K562 (cell line): ENCODE data around the gene EFNB3. TPM values are rescaled to one million over a fixed set of nuclear protein-coding genes. Genes with fewer than 3 reads are reported as not detected.

Source experiments
- ATAC-seq: fragments of 200-7000 bp; cut with Tn5 transposase; 3 replicates; pipeline ENCODE4 v1.9.1; 2020; ENCODE audit warnings: moderate library complexity
- BruUV-seq: library from RNA; stranded (reverse); fragments of 400-500 nt; replicated peaks from 2 replicates; lab custom pipeline; 2021; lab: Mats Ljungman, UMichigan
- CTCF ChIA-PET: fragments of 300-600 bp; formaldehyde crosslinking; extraction: SDS; loops from one replicate; lab custom pipeline; 2021; ENCODE audit warnings: low intra/inter-chr PET ratio; lab: Yijun Ruan, JAX
- POLR2A ChIA-PET: fragments of 300-600, 350-650 bp; sonication (Branson Sonifier 250); formaldehyde crosslinking; extraction: SDS; loops from one replicate; lab custom pipeline; 2021; ENCODE audit warnings: antibody characterized with exemption, inconsistent platforms; lab: Yijun Ruan, JAX
- DNase-seq, 4 experiments: peaks; one replicate each; pipeline versions ENCODE4 v3.0.0 to v3.0.0-alpha.2; 2011 to 2018; ENCODE audit warnings: low spot score in 3 of 4, mixed read lengths in 3 of 4; ENCODE audit errors: extremely low read depth in 1 of 4
- FAIRE-seq: peaks from 2 replicates; lab custom pipeline; 2011; peaks lifted over from hg19 to GRCh38; lab: Jason Lieb, UNC
- H2AFZ ChIP-seq: 2 replicates; pipeline ENCODE4 v1.6.0; 2011; ENCODE audit warnings: low read depth, low read length, control low read depth, inconsistent platforms
- H3K27ac ChIP-seq: fragments of 200-600 bp; 3 replicates; pipeline ENCODE4 v1.8.0; 2011; ENCODE audit warnings: low read depth, mild to moderate bottlenecking, control low read depth, inconsistent platforms, low read length, moderate library complexity, mixed read lengths; ENCODE audit errors: extremely low read depth
- H3K27me3 ChIP-seq, 2 experiments: fragments of 300-600 bp in 1 of 2; 2 replicates in 1 of 2; 3 replicates in 1 of 2; pipeline versions ENCODE4 v1.6.0 to v1.8.0; 2011; ENCODE audit warnings: inconsistent platforms in 2 of 2, low read length in 2 of 2, mild to moderate bottlenecking in 1 of 2, mixed read lengths in 1 of 2, moderate library complexity in 1 of 2; ENCODE audit not compliant: control insufficient read depth in 2 of 2, insufficient read depth in 2 of 2
- H3K36me3 ChIP-seq: fragments of 300-600 bp; 3 replicates; pipeline ENCODE4 v1.8.0; 2011; ENCODE audit warnings: mild to moderate bottlenecking, low read length, inconsistent platforms; ENCODE audit not compliant: control insufficient read depth, insufficient read depth
- H3K4me1 ChIP-seq, 2 experiments: fragments of 200-600 bp in 1 of 2; replicated peaks in 1 of 2; 2 replicates in 1 of 2; 3 replicates in 1 of 2; pipeline versions ENCODE4 v1.5.1 to v1.8.0; 2011; ENCODE audit warnings: inconsistent platforms in 2 of 2, low read length in 2 of 2, mild to moderate bottlenecking in 1 of 2, mixed read lengths in 1 of 2, moderate library complexity in 1 of 2; ENCODE audit not compliant: control insufficient read depth in 2 of 2, insufficient read depth in 2 of 2
- H3K4me2 ChIP-seq: 2 replicates; pipeline ENCODE4 v1.6.1; 2011; ENCODE audit warnings: low read length, control low read depth, inconsistent platforms, mixed read lengths; ENCODE audit not compliant: insufficient read depth
- H3K4me3 ChIP-seq: fragments of 200-600 bp; sonication (generic), shearing (Covaris generic); 2 replicates; pipeline ENCODE4 v1.5.1; 2016; ENCODE audit warnings: control low read depth, inconsistent platforms
- H3K79me2 ChIP-seq: fragments of 200-600 bp; 3 replicates; pipeline ENCODE4 v1.8.0; 2011; ENCODE audit warnings: low read length, inconsistent platforms; ENCODE audit not compliant: control insufficient read depth, insufficient read depth
- H3K9ac ChIP-seq, 2 experiments: 2 replicates each; pipeline versions ENCODE4 v1.6.0 to v1.6.1; 2011; ENCODE audit warnings: low read depth in 2 of 2, low read length in 2 of 2, control low read depth in 1 of 2, inconsistent platforms in 1 of 2, mild to moderate bottlenecking in 1 of 2, mixed read lengths in 1 of 2; ENCODE audit not compliant: insufficient read depth in 1 of 2
- H3K9me1 ChIP-seq: one replicate; pipeline ENCODE4 v1.6.0; 2011; ENCODE audit warnings: inconsistent platforms, mild to moderate bottlenecking, low read length, moderate library complexity; ENCODE audit not compliant: control insufficient read depth, insufficient read depth
- H3K9me3 ChIP-seq: replicated peaks from 2 replicates; pipeline ENCODE4 v1.5.1; 2011; ENCODE audit warnings: low read depth, low read length, inconsistent platforms; ENCODE audit not compliant: control insufficient read depth, insufficient read depth
- H4K20me1 ChIP-seq: replicated peaks from 2 replicates; pipeline ENCODE4 v1.6.1; 2011; ENCODE audit warnings: low read length, inconsistent platforms, mixed read lengths; ENCODE audit not compliant: control insufficient read depth, insufficient read depth
- CEBPG ChIP-seq, 3 experiments: fragments of 200-800 bp in 1 of 3; sonication (Bioruptor generic) in 1 of 3; sonication (generic) in 1 of 3; formaldehyde crosslinking in 1 of 3; IDR thresholded peaks in 2 of 3; conservative IDR thresholded peaks in 1 of 3; 2 replicates each; pipeline versions ENCODE4 v1.6.1 to v1.8.0; 2016 to 2022; ENCODE audit warnings: missing compliant biosample characterization in 2 of 3, missing genetic modification characterization in 2 of 3, mild to moderate bottlenecking in 1 of 3, missing genetic modification reagents in 1 of 3
- E2F5 ChIP-seq: sonication (generic); formaldehyde crosslinking; IDR thresholded peaks from 2 replicates; pipeline ENCODE4 v1.8.0; 2022; ENCODE audit warnings: mild to moderate bottlenecking, missing genetic modification reagents
- NFYB ChIP-seq: IDR thresholded peaks from 2 replicates; pipeline ENCODE4 v1.6.1; 2011; ENCODE audit warnings: mild to moderate bottlenecking, moderate library complexity; ENCODE audit not compliant: insufficient read length; ENCODE audit errors: extremely low read depth
- NUFIP1 ChIP-seq: fragments of 450-650 bp; IDR thresholded peaks from 2 replicates; pipeline ENCODE4 v1.6.1; 2018; ENCODE audit not compliant: partially characterized antibody
- POLR3A ChIP-seq: IDR thresholded peaks from 2 replicates; pipeline ENCODE4 v1.6.1; 2011; ENCODE audit warnings: borderline replicate concordance, mild to moderate bottlenecking, moderate library complexity; ENCODE audit not compliant: insufficient read length, insufficient read depth; ENCODE audit errors: extremely low read depth
- REST ChIP-seq, 2 experiments: fragments of 450-650 bp; formaldehyde crosslinking in 1 of 2; IDR thresholded peaks; 2 replicates each; pipeline versions ENCODE4 v1.4.0 to v1.6.1; 2014 to 2020; ENCODE audit warnings: mild to moderate bottlenecking in 2 of 2, borderline replicate concordance in 1 of 2, low read depth in 1 of 2
- TAF15 ChIP-seq: fragments of 200-400 bp; formaldehyde crosslinking; IDR thresholded peaks from 2 replicates; pipeline ENCODE4 v1.6.1; 2017; ENCODE audit warnings: mild to moderate bottlenecking, low read depth, low read length, moderate library complexity
- ZNF140 ChIP-seq: fragments of 250-450 bp; sonication (Bioruptor Pico); IDR thresholded peaks from 2 replicates; pipeline ENCODE4 v1.8.0; 2021; ENCODE audit warnings: moderate library complexity, mild to moderate bottlenecking, inconsistent platforms
- ZNF764 ChIP-seq: fragments of 250-450 bp; sonication (Bioruptor Pico); IDR thresholded peaks from 2 replicates; pipeline ENCODE4 v1.4.0; 2020; ENCODE audit warnings: low read depth, mild to moderate bottlenecking, moderate library complexity
- ZNF785 ChIP-seq: fragments of 250-450 bp; sonication (Bioruptor Pico); IDR thresholded peaks from 2 replicates; pipeline ENCODE4 v1.4.0; 2020; ENCODE audit warnings: mild to moderate bottlenecking
- WGBS: fragments of 100-300 bp; shearing (Covaris generic); methylation state at CpG from one replicate; pipeline ENCODE4 v1.1.6; 2016; ENCODE audit warnings: low coverage, mixed read lengths; ENCODE audit not compliant: insufficient coverage; ENCODE audit errors: missing lambda C conversion rate; 5-methylcytosine and 5-hydroxymethylcytosine counted together
- in situ Hi-C: fragments of 300-500 bp; cut with MboI; formaldehyde crosslinking; loops from 4 replicates; pipeline ENCODE4 v1.15.0; 2018; ENCODE audit warnings: inconsistent platforms, mixed read lengths
- intact Hi-C: fragments of 100-400 bp; cut with micrococcal nuclease; formaldehyde crosslinking; loops from 2 replicates; pipeline ENCODE4 v1.14.2; 2022
- polyA plus RNA-seq, 8 experiments: library from polyadenylated mRNA; depleted of rRNA in 4 of 8; stranded (reverse) in 5 of 8; unstranded in 3 of 8; fragments of >200 nt; fragmentation: Nextera tagmentation in 2 of 8; fragmentation: Illumina TruSeq in 1 of 8; extraction: Ambion mirVana in 2 of 8; extraction: Trizol in 1 of 8; gene quantifications; 2 replicates each; pipeline versions ENCODE4 v1.2.1 to v1.2.3, GENCODE V29; 2011 to 2014; ENCODE audit warnings: inconsistent platforms in 1 of 8, missing spikeins in 1 of 8
- total RNA-seq, 7 experiments: library from RNA; depleted of rRNA in 6 of 7; stranded (reverse); fragments of >200 nt in 6 of 7; fragmentation: Illumina TruSeq in 2 of 7; extraction: Trizol in 2 of 7; gene quantifications; 2 replicates each; pipeline versions ENCODE4 v1.2.1 to v1.2.3, GENCODE V29; 2011 to 2021; ENCODE audit warnings: low replicate concordance in 1 of 7

The EFNB3 gene
- total and polyA plus RNA-seq, 9 of the 15 experiments (the other 6 are each of a cell fraction or from before 2014, with no cell fraction given), result not detected

- TF ChIP-seq REST (IDR thresholded peaks at IDR 0.05; ENCODE audit: borderline replicate concordance), result no peak
- no peak for TF ChIP-seq REST (CRISPR knock-in tag; IDR thresholded peaks at IDR 0.05; ENCODE audit: low read depth)
These were observed 16.6 kb downstream of the EFNB3 start (continued) for GRCh38 chr17:7721612-7722011.

GRCh38 chr17:7727886-7728285 lies 22.9 kb downstream of the EFNB3 start:
- 10% methylated on average over 3 of the region's 3 CpGs for WGBS
- ChIA-PET CTCF (no interaction called here), POLR2A (no interaction called here)
- Histone ChIP-seq H3K79me2 (no peaks in the 10 kb centered on the region), H3K4me3 (no peak overlapping the region), H3K4me1 (no peaks in the 10 kb centered on the region), H3K27me3 (peaks cover 21% of the 10 kb centered on the region in 2 experiments), H3K9me1 (no peaks in the 10 kb centered on the region), H4K20me1 (no peaks in the 10 kb centered on the region), H3K9me3 (no peaks in the 10 kb centered on the region), H3K9ac (no peak overlapping the region), H3K4me2 (no peak overlapping the region), H3K27ac (no peak overlapping the region), H3K36me3 (no peaks in the 10 kb centered on the region), H2AFZ (no peak overlapping the region)
- in situ Hi-C loops, result no loop called here
- no peak for FAIRE-seq
- BruUV-seq, result no TSS peak
- intact Hi-C loops, result no loop called here
- DNase-seq, result no peak
- no peak for ATAC-seq
- no peak for TF ChIP-seq POLR3A
- no peak for TF ChIP-seq NUFIP1
- TF ChIP-seq ZNF764 (CRISPR knock-in tag), result no peak
- TF ChIP-seq ZNF140, result no peak
- no peak for TF ChIP-seq CEBPG (CRISPR knock-in tag; IDR thresholded peaks at IDR 0.05)
- no peak for TF ChIP-seq CEBPG (tag; conservative IDR thresholded peaks at IDR 0.05 in 1 of 2, IDR thresholded peaks at IDR 0.05 in 1 of 2)
- TF ChIP-seq ZNF785 (CRISPR knock-in tag), result no peak
- no peak for TF ChIP-seq NFYB
- TF ChIP-seq TAF15, result no peak
- no peak for TF ChIP-seq E2F5 (CRISPR knock-in tag)
